Cardiac muscle cell (in vitro differentiated cells and primary cell): ENCODE results near the gene MYPN. TPM values are rescaled to one million over a fixed set of nuclear protein-coding genes. Genes with fewer than 3 reads are reported as not detected.

Source experiments
- DNase-seq, 2 donors: peaks; one replicate each; pipeline versions ENCODE4 v3.0.0 to v3.0.0-alpha.2; 2010 to 2017; ENCODE audit warnings: low read depth in 1 of 2, low spot score in 1 of 2
- H3K27ac ChIP-seq: fragments of 200-600 bp; sonication (generic); 2 replicates; pipeline ENCODE4 v1.5.1; 2016
- H3K27me3 ChIP-seq: fragments of 200-600 bp; sonication (generic); 2 replicates; pipeline ENCODE4 v1.6.0; 2016; ENCODE audit warnings: control low read depth
- H3K36me3 ChIP-seq: fragments of 200-600 bp; sonication (generic); 2 replicates; pipeline ENCODE4 v1.5.1; 2016; ENCODE audit warnings: control low read depth
- H3K4me1 ChIP-seq: fragments of 200-600 bp; sonication (generic); 2 replicates; pipeline ENCODE4 v1.8.1; 2017; ENCODE audit warnings: low read depth, mild to moderate bottlenecking, mixed run types
- H3K4me3 ChIP-seq: fragments of 200-600 bp; sonication (generic); 2 replicates; pipeline ENCODE4 v1.5.1; 2016; ENCODE audit warnings: mild to moderate bottlenecking
- H3K9me3 ChIP-seq: fragments of 200-600 bp; sonication (generic); 2 replicates; pipeline ENCODE4 v1.5.1; 2017; ENCODE audit warnings: low read depth, mild to moderate bottlenecking, control low read depth
- polyA plus RNA-seq: library from polyadenylated mRNA; unstranded; fragments of >200 nt; fragmentation: Nextera tagmentation; extraction: Ambion mirVana; gene quantifications from 2 replicates; pipeline ENCODE4 v1.2.1, GENCODE V29; 2016
- total RNA-seq: library from RNA; depleted of rRNA; stranded (reverse); fragments of >200 nt; gene quantifications from 2 replicates; pipeline ENCODE4 v1.2.3, GENCODE V29; 2016
- TF ChIP-seq, protein P1 (sequence below): IDR thresholded peaks from 2 replicates; pipeline ENCODE4 v1.5.1; 2012; ENCODE audit warnings: low read depth, mild to moderate bottlenecking, low read length

MYPN gene
- total and polyA plus RNA-seq, 2 experiments from 2014 or later, result 3.9 TPM

DNA sequence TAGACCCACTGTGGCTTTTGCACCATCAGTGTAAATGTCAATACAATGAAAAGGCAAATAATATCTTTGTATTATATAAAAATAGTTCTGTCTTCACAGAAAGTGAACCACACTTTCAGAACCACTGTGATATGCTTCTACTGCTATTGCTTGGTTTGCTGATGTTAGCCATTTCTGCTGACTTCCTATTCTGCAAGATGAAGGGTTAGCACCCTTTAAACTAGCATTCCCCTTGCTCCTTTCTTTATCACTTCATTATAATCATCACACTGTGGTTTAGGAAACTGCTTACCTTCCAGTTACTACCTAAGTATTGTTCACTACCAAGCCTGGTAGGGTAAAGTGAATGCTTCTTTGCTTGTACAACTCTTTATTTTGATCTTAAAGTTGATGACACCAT, 29.2 kb downstream of the MYPN start:
- no peak for DNase-seq
- Histone ChIP-seq H3K36me3 (no peaks in the 10 kb centered on the region), H3K9me3 (no peaks in the 10 kb centered on the region), H3K27me3 (no peaks in the 10 kb centered on the region), H3K4me1 (peaks cover 5% of the 10 kb centered on the region), H3K27ac (no peak overlapping the region), H3K4me3 (no peak overlapping the region)
- TF ChIP-seq, protein P1, sequence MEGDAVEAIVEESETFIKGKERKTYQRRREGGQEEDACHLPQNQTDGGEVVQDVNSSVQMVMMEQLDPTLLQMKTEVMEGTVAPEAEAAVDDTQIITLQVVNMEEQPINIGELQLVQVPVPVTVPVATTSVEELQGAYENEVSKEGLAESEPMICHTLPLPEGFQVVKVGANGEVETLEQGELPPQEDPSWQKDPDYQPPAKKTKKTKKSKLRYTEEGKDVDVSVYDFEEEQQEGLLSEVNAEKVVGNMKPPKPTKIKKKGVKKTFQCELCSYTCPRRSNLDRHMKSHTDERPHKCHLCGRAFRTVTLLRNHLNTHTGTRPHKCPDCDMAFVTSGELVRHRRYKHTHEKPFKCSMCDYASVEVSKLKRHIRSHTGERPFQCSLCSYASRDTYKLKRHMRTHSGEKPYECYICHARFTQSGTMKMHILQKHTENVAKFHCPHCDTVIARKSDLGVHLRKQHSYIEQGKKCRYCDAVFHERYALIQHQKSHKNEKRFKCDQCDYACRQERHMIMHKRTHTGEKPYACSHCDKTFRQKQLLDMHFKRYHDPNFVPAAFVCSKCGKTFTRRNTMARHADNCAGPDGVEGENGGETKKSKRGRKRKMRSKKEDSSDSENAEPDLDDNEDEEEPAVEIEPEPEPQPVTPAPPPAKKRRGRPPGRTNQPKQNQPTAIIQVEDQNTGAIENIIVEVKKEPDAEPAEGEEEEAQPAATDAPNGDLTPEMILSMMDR, result no peak

DNA sequence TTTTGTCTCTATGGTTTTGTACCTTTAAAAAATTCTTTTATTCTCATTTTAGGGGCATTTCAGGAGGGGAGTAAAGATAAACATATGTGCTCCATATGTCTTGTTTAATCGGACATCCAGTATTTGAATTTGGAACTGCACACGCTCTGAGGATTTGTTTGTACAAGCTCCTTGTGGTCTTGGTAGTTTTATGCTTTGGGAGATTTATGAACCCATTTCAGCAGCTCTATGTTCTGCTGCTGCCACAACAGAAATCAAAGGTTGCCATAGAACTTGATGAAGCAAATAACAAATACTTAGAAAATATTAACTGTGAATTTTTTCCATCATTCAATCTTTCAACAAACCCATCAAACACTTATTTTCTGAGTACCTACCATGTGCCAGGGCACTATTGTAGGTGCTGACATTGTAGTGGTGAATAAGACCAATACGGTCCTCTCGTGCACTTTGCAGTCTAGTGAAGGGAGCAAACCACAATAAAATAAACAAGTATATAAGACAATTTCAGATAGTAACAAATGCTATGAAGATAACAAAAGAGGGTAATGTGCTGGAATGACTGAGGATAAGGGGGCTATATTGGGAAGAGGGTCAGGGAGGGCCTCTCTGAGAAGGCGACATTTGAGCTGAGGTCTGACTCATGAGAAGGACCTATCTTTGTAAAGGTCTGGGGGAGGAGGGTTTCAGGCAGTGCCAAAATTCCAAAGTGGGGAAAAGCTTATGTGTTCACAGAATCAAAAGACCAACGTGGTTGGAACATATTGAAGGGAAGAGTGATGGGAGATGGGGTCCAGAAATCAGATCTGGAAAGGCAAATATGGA, 30.4 kb downstream of the MYPN start:
- Histone ChIP-seq H3K36me3 (no peaks in the 10 kb centered on the region), H3K4me3 (no peak overlapping the region), H3K9me3 (no peaks in the 10 kb centered on the region), H3K27me3 (no peaks in the 10 kb centered on the region), H3K27ac (no peak overlapping the region), H3K4me1 (peaks cover 5% of the 10 kb centered on the region)
- TF ChIP-seq, protein P1, result no peak
- peak in 1 of 2 donors; percentile 37 for DNase-seq

DNA sequence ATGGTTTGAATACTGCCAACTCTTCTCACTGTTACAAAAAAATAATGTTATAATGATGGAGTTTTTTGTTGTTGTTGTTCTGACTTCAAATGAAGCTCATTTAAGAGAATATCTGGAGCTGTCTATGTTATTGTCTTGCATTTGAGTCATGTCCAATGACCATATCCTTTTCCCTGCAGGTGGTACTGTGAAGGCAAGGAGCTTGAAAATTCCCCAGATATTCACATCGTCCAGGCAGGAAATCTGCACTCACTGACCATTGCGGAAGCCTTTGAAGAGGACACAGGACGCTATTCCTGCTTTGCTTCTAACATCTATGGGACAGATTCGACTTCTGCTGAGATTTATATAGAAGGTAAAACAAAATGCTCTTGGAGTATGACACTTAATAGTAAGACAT, 33.5 kb downstream of the MYPN start:
- Histone ChIP-seq H3K9me3 (no peaks in the 10 kb centered on the region), H3K36me3 (no peaks in the 10 kb centered on the region), H3K4me3 (no peak overlapping the region), H3K27me3 (no peaks in the 10 kb centered on the region), H3K4me1 (peaks cover 5% of the 10 kb centered on the region), H3K27ac (no peak overlapping the region)
- TF ChIP-seq, protein P1, result no peak
- DNase-seq, result no peak

DNA sequence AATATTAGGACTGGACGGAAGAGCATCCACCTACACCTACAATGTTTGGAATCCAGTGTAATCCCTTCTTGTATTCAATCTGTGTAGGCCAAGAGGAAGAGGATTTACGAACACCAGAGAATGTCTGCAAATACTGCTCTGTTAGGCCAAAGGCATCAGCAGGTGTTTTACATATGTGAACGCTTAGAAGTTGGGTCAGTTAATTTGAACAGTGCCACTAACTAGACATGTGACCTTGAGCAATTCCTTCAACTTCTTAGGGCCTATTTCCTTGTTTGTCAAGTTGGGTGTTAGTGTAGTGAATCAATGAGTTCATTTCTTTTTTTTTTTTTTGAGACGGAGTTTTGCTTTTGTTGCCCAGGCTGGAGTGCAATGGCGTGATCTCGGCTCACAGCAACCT, 35.4 kb downstream of the MYPN start:
- no peak overlapping the region for H3K27ac ChIP-seq
- TF ChIP-seq, protein P1, result no peak
- H3K36me3 ChIP-seq, result no peaks in the 10 kb centered on the region
- no peaks in the 10 kb centered on the region for H3K9me3 ChIP-seq
- no peak for DNase-seq
- peaks cover 5% of the 10 kb centered on the region for H3K4me1 ChIP-seq
- no peak overlapping the region for H3K4me3 ChIP-seq
- H3K27me3 ChIP-seq, result no peaks in the 10 kb centered on the region

DNA sequence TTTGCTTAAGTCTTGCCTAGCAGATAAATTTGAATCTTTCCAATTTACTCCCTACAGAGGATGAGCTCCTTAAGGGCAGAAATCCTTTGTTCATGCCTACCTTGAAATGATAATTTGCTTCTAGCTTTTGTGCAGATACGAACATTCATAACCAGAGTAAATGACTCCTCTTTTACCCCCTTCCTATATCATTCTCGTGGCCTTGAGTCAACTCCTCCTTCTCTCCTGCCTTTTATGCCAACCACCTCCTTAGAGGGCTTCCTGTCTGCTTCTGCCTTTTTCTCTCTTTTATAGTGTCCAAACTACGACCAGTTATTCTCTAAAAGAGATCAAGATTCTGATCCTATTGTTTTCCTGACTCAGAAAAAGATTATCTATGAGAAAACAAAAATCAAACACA, 36.4 kb downstream of the MYPN start:
- TF ChIP-seq, protein P1, result no peak
- Histone ChIP-seq H3K4me3 (no peak overlapping the region), H3K27me3 (no peaks in the 10 kb centered on the region), H3K36me3 (no peaks in the 10 kb centered on the region), H3K4me1 (no peaks in the 10 kb centered on the region), H3K9me3 (no peaks in the 10 kb centered on the region), H3K27ac (no peak overlapping the region)
- DNase-seq, result no peak
